HepG2 (cell line): ENCODE results near the gene KLF3. TPM values are rescaled to one million over a fixed set of nuclear protein-coding genes. Genes with fewer than 3 reads are reported as not detected.

Experiments used
- NR2F2 ChIP-seq: IDR thresholded peaks from 2 replicates; pipeline ENCODE4 v1.6.1; 2012; ENCODE audit warnings: low read depth, inconsistent platforms, borderline replicate concordance
- PTBP1 ChIP-seq: fragments of 200-400 bp; formaldehyde crosslinking; IDR thresholded peaks from 2 replicates; pipeline ENCODE4 v1.6.1; 2018; ENCODE audit warnings: low read length, low read depth; ENCODE audit not compliant: poor library complexity, severe bottlenecking
- SMYD3 ChIP-seq: sonication (generic); formaldehyde crosslinking; IDR thresholded peaks from 2 replicates; pipeline ENCODE4 v1.8.1; 2023; ENCODE audit warnings: mild to moderate bottlenecking, missing genetic modification reagents
- TCF7 ChIP-seq: sonication (generic); IDR thresholded peaks from 2 replicates; pipeline ENCODE4 v1.6.1; 2016; ENCODE audit warnings: antibody characterized with exemption, low read depth
- TOPORS ChIP-seq: sonication (generic); formaldehyde crosslinking; IDR thresholded peaks from 2 replicates; pipeline ENCODE4 v1.8.0; 2023; ENCODE audit warnings: mild to moderate bottlenecking, missing genetic modification reagents
- ZBTB38 ChIP-seq: sonication (generic); formaldehyde crosslinking; IDR thresholded peaks from 2 replicates; pipeline ENCODE4 v1.5.1; 2020; ENCODE audit warnings: mild to moderate bottlenecking, missing genetic modification reagents
- ZC3H13 ChIP-seq: sonication (generic); formaldehyde crosslinking; IDR thresholded peaks from 2 replicates; pipeline ENCODE4 v1.8.1; 2023; ENCODE audit warnings: mild to moderate bottlenecking, missing genetic modification reagents, moderate library complexity
- ZNF33A ChIP-seq: sonication (generic); formaldehyde crosslinking; IDR thresholded peaks from 2 replicates; pipeline ENCODE4 v1.5.1; 2020; ENCODE audit warnings: missing genetic modification reagents, mild to moderate bottlenecking, moderate library complexity, borderline replicate concordance
- ZNF441 ChIP-seq: sonication (generic); formaldehyde crosslinking; IDR thresholded peaks from 2 replicates; pipeline ENCODE4 v1.7.0; 2021; ENCODE audit warnings: missing genetic modification reagents, borderline replicate concordance
- ZNF501 ChIP-seq: sonication (generic); formaldehyde crosslinking; IDR thresholded peaks from 2 replicates; pipeline ENCODE4 v1.5.1; 2020; ENCODE audit warnings: mild to moderate bottlenecking, moderate library complexity, missing genetic modification reagents
- ZNF547 ChIP-seq: sonication (generic); formaldehyde crosslinking; IDR thresholded peaks from 2 replicates; pipeline ENCODE4 v1.5.1; 2020; ENCODE audit warnings: mild to moderate bottlenecking, missing genetic modification reagents
- polyA plus RNA-seq, 8 experiments: library from polyadenylated mRNA; depleted of rRNA in 3 of 8; stranded (reverse) in 7 of 8; unstranded in 1 of 8; fragments of >200 nt; fragmentation: Illumina TruSeq in 4 of 8; extraction: Trizol in 4 of 8; gene quantifications; 2 replicates each; pipeline versions ENCODE4 v1.2.1 to v1.2.3, GENCODE V29; 2011 to 2016; ENCODE audit warnings: low read depth in 4 of 8, missing spikeins in 1 of 8, mixed read lengths in 1 of 8; ENCODE audit not compliant: insufficient read depth in 1 of 8
- total RNA-seq, 5 experiments: library from RNA; depleted of rRNA; stranded (reverse); fragments of >200 nt; fragmentation: Illumina TruSeq; extraction: Trizol; gene quantifications; 2 replicates each; pipeline ENCODE4 v1.2.3, GENCODE V29; 2016; ENCODE audit warnings: low read depth in 1 of 5
- TF ChIP-seq, protein P1 (sequence below): sonication (generic); formaldehyde crosslinking; IDR thresholded peaks from 2 replicates; pipeline ENCODE4 v1.4.0; 2020; ENCODE audit warnings: mild to moderate bottlenecking, missing genetic modification reagents
- TF ChIP-seq, protein P2 (sequence below): IDR thresholded peaks from 2 replicates; pipeline ENCODE4 v1.6.1; 2018; ENCODE audit warnings: missing genetic modification reagents
- TF ChIP-seq, protein P3 (sequence below): sonication (generic); formaldehyde crosslinking; IDR thresholded peaks from 2 replicates; pipeline ENCODE4 v1.4.0; 2020; ENCODE audit warnings: low read depth, mild to moderate bottlenecking, missing genetic modification reagents
- TF ChIP-seq, protein P4 (sequence below): sonication (generic); formaldehyde crosslinking; IDR thresholded peaks from 2 replicates; pipeline ENCODE4 v1.4.0; 2020; ENCODE audit warnings: missing genetic modification reagents, borderline replicate concordance

Gene KLF3
- total and polyA plus RNA-seq, 2 of the 13 experiments (the other 11 are each of a cell fraction or from before 2014, with no cell fraction given): 29.1 to 37.8 TPM

DNA sequence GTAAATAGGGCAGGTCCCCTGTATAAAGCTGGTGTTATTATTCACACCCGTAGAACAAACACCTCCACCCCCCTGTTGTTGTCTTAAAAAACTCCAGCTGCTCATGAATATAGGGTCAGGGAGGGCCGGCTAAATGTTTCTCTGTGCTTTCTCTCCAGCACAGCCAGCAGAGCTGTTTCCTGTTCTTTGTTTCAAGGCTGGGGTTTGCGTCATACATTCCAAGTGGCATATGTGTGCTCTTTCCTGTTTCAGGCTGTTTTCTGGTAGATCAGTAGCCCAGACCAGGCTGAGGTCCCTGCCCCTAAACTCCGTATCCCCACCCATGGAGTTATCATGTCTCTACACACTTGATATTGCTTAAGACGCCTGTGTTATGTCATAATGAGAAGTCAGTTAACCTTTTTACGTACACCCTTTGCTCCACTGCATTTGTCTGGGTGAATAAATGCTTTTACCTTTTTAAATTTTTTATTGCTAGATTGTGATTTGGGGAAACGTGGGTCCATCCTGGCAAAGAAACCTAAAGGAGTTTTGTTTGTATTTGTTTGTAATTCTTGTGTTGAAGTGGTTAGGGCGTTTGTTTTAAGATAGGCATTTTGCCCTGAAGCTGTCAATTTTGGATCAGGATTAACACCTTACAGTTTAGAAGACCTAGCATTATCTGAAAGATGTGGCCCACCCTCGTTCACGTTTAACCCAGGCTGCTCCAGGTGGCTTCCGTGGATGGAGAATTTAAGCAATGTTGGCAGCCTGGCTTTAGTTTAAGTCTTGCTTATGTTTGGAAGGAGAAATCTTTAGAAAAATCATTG is 3.3 kb downstream of the KLF3 start (continued):
- TF ChIP-seq ZNF33A: peak; percentile 52; the same call in 1 of the 2 replicates
- TF ChIP-seq, protein P1, sequence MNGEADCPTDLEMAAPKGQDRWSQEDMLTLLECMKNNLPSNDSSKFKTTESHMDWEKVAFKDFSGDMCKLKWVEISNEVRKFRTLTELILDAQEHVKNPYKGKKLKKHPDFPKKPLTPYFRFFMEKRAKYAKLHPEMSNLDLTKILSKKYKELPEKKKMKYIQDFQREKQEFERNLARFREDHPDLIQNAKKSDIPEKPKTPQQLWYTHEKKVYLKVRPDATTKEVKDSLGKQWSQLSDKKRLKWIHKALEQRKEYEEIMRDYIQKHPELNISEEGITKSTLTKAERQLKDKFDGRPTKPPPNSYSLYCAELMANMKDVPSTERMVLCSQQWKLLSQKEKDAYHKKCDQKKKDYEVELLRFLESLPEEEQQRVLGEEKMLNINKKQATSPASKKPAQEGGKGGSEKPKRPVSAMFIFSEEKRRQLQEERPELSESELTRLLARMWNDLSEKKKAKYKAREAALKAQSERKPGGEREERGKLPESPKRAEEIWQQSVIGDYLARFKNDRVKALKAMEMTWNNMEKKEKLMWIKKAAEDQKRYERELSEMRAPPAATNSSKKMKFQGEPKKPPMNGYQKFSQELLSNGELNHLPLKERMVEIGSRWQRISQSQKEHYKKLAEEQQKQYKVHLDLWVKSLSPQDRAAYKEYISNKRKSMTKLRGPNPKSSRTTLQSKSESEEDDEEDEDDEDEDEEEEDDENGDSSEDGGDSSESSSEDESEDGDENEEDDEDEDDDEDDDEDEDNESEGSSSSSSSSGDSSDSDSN (CRISPR knock-in tag): peak; percentile 72
- peak; percentile 60 for TF ChIP-seq ZNF501 (CRISPR knock-in tag)
- TF ChIP-seq, protein P2, sequence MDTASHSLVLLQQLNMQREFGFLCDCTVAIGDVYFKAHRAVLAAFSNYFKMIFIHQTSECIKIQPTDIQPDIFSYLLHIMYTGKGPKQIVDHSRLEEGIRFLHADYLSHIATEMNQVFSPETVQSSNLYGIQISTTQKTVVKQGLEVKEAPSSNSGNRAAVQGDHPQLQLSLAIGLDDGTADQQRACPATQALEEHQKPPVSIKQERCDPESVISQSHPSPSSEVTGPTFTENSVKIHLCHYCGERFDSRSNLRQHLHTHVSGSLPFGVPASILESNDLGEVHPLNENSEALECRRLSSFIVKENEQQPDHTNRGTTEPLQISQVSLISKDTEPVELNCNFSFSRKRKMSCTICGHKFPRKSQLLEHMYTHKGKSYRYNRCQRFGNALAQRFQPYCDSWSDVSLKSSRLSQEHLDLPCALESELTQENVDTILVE: 0 out of 2 replicates have a peak, but pooled peaks have one; percentile 16
- no peak; the same call in none of the 2 replicates for TF ChIP-seq NR2F2
- no peak for TF ChIP-seq PTBP1
- TF ChIP-seq SMYD3: peak; percentile 76
- peak; percentile 78; the same call in 1 of the 2 replicates for TF ChIP-seq ZC3H13 (CRISPR knock-in tag)
- peak; percentile 14 for TF ChIP-seq ZNF441 (CRISPR knock-in tag)
- 0 out of 2 replicates have a peak, but pooled peaks have one; percentile 50 for TF ChIP-seq TOPORS
- no peak for TF ChIP-seq ZBTB38 (CRISPR knock-in tag)
- 0 out of 2 replicates have a peak, but pooled peaks have one; percentile 47 for TF ChIP-seq ZNF547 (CRISPR knock-in tag)
- TF ChIP-seq, protein P3, sequence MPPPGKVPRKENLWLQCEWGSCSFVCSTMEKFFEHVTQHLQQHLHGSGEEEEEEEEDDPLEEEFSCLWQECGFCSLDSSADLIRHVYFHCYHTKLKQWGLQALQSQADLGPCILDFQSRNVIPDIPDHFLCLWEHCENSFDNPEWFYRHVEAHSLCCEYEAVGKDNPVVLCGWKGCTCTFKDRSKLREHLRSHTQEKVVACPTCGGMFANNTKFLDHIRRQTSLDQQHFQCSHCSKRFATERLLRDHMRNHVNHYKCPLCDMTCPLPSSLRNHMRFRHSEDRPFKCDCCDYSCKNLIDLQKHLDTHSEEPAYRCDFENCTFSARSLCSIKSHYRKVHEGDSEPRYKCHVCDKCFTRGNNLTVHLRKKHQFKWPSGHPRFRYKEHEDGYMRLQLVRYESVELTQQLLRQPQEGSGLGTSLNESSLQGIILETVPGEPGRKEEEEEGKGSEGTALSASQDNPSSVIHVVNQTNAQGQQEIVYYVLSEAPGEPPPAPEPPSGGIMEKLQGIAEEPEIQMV (CRISPR knock-in tag): no peak
- no peak; the same call in 1 of the 2 replicates for TF ChIP-seq TCF7
- TF ChIP-seq, protein P4, sequence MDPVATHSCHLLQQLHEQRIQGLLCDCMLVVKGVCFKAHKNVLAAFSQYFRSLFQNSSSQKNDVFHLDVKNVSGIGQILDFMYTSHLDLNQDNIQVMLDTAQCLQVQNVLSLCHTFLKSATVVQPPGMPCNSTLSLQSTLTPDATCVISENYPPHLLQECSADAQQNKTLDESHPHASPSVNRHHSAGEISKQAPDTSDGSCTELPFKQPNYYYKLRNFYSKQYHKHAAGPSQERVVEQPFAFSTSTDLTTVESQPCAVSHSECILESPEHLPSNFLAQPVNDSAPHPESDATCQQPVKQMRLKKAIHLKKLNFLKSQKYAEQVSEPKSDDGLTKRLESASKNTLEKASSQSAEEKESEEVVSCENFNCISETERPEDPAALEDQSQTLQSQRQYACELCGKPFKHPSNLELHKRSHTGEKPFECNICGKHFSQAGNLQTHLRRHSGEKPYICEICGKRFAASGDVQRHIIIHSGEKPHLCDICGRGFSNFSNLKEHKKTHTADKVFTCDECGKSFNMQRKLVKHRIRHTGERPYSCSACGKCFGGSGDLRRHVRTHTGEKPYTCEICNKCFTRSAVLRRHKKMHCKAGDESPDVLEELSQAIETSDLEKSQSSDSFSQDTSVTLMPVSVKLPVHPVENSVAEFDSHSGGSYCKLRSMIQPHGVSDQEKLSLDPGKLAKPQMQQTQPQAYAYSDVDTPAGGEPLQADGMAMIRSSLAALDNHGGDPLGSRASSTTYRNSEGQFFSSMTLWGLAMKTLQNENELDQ (CRISPR knock-in tag): no peak
